Dermis microvascular lymphatic vessel endothelial cell (primary cell): ENCODE results near the gene SHISA4. TPM values are rescaled to one million over a fixed set of nuclear protein-coding genes. Genes with fewer than 3 reads are reported as not detected.
A peak's percentile ranks its signal among the peaks of the same experiment; 100 is the strongest.

ENCODE experiments used
- DNase-seq, 2 donors: peaks; one replicate each; pipeline versions ENCODE4 v3.0.0 to v3.0.0-alpha.2; 2010; ENCODE audit warnings: low read depth in 2 of 2
- total RNA-seq: library from RNA; depleted of rRNA; stranded (reverse); fragments of >200 nt; gene quantifications from 2 replicates; pipeline ENCODE4 v1.2.1, GENCODE V29; 2014

The SHISA4 gene
- total RNA-seq, 1 donor from 2014 or later, result 6.2 TPM

DNA sequence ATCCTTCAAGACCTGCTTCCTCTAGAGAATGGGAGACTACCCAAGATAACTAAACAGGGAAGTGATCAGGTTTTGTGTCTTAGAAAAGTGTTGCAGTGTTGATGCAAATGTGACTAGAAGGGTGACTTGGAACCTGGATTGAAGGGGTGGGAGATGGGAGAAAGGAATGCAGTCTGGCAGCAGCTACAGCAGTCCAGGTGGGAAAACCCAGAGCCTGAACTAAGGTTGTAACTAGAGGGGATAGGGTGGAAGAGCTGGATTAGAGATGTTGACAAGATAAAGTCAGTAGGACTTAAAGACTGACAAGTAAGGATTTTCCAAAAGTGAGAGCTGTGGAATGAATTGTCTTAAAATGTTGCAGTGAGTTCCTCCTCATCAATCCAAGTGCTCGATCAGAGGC is 7.1 kb upstream of the SHISA4 start:
- no peak for DNase-seq

- no peak for DNase-seq
These were observed 6.0 kb upstream of the SHISA4 start for GRCh38 chr1:201882665-201883132.

GRCh38 chr1:201883266-201883665 is 5.4 kb upstream of the SHISA4 start:
- no peak for DNase-seq

DNA sequence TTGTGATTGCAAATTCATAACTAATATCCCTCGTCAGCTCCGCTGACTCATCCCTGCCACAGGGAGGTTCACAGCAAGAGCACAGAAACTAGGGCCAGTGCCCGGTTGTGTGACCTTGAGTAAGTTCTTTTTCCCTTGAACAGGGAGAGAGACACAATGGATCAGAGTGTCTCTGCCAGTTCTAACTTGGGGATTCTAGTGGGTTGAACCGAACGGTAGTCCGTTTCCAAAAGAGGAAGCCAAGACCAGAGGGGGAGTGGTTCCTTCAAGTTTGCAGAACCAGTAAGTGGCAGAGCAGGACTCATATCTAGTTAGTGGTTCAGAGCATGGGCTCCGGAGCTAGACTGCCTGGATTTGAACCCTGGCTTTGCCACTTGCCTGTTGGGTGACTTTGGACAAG is 4.9 kb upstream of the SHISA4 start:
- DNase-seq, result peak in 1 of 2 donors; percentile 48

DNA sequence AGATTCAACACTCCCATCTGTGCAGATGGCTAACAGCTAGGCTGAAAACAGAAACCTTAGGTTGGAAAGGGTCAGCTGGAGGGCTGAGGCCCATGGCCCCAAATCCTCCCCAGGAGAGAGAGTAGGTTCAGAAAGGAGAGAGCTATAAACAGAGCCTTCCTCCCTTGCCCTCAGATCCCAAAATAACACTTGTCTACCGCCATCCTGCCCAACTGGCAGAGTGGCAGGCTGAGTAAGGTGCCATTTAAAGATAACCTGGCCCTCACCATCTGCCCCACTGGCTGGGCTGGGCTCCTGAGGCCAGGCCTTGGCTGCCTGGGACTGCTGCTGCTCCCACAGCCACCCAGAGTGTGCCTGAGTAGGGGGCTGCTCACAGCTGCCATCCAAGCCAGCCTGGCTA is 4.3 kb upstream of the SHISA4 start:
- no peak for DNase-seq

DNA sequence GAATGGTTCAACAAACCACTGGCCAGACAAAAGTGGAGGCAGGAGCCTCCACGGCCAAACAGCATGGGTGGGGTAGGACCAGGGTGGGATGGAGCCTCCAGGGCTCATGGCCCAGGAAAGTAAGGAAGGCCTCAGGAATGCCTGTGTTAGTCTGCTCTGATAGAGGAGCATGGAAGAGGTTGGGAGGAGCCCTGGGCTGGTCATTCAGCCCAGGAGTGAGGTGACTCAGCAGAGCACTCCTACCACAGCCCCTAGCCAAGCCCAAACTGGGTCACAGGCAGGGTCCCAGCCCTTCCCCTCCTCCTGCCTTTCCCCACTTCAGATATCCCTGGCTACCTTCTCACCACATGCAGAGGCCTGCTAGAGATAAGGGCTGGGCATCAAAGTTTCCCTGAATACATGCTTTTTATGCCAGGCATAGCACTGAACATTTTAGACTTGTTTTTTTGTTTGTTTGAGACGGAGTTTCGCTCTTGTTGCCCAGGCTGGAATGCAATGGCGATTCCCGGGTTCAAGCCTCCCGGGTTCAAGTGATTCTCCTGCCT is 3.1 kb upstream of the SHISA4 start:
- DNase-seq, result no peak

- no peak for DNase-seq
These were observed 2.4 kb upstream of the SHISA4 start for GRCh38 chr1:201886103-201886885.

DNA sequence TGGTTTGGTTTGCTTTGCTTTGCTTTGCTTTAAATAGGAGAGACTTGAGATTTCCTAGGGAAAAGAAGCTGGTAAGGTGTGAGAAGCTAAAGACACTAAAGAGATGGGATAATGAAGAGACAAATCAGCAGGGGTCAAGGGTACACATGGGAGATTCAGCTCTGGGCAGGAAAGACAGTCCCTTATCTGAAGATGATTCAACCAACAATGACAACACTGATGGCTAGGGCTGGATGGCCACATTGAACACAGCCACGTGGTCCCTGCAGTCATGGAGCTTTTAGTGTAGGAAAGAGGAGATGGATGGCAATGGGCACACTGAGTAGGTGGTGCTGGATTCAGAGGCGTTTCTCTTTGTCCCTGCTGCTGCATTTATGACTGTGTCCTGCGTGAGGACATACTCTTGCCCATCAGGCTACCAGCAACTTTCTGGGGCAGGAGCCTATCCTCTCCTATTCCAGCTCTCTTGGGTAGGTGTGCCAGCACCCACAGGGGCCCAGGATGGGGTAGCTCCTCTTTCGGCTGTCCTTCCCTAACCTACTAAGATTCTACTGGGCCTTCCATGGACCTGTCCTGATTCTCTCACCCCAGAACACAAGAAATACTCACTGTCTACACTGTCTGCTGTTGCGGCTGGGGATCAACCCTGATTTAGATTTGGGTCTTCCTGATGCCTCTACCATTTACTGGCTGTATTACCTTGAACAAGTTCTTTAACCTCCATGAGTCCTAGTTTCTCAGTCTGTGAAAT is 1.4 kb upstream of the SHISA4 start:
- no peak for DNase-seq

GRCh38 chr1:201889090-201889968 is 631 bp downstream of the SHISA4 start:
- DNase-seq, result no peak

GRCh38 chr1:201890223-201890622 is 1.5 kb downstream of the SHISA4 start:
- no peak for DNase-seq

GRCh38 chr1:201890806-201891450 is 2.2 kb downstream of the SHISA4 start:
- no peak for DNase-seq

DNA sequence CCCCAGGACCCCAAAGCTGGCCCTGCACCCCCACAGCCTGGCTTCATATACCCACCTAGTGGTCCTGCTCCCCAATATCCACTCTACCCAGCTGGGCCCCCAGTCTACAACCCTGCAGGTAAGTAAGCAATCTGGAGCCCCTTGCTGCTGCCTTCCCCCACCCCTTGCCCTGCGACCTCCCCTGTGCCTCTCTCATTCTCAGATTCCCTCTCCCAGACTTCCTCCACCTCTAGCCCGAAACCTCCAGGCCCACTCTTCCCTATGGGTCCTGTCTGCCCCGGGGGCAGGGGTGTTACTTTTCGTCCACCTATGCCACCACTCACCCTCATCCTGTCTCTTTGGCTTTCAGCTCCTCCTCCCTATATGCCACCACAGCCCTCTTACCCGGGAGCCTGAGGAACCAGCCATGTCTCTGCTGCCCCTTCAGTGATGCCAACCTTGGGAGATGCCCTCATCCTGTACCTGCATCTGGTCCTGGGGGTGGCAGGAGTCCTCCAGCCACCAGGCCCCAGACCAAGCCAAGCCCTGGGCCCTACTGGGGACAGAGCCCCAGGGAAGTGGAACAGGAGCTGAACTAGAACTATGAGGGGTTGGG is 2.9 kb downstream of the SHISA4 start:
- DNase-seq, result no peak

DNA sequence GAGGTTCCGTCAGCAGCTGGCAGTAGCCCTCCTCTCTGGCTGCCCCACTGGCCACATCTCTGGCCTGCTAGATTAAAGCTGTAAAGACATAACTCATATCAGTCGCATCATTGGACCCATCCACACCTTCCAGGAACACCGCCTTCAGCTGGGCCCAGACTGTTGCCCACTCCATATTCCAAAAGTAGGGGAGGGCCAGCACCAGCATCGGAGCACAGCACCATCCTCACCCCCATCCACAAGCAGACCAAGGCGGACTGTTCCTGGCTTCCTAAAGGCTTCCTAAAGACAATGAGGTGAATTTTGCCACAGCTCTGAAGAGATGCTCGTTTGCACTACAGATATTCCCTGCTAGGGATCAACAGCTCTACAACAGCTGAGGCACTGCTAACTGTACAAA is 3.5 kb downstream of the SHISA4 start:
- no peak for DNase-seq

DNA sequence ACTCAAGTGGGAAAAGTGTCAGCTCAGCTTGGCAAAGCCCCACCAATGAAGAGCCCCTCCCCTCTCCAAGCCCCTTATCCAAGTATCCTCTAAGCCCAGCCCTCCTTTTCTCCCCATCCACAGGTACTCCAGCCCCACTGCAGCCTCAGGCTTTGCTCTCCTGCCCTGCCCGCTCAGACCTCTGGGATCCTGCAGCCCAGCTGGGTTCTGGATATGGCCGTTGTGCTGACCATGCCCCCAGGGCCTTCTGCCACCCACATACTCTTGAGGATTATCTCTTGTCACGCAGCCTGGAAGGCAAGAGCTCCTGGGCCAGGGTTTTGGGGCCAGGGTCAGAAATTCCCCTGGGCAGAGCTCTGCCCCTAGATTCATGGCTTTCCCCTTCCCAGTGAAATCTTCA is 4.7 kb downstream of the SHISA4 start:
- no peak for DNase-seq

GRCh38 chr1:201894343-201895119 is 5.8 kb downstream of the SHISA4 start:
- no peak for DNase-seq

GRCh38 chr1:201895120-201895665 is 6.5 kb downstream of the SHISA4 start:
- no peak for DNase-seq

- DNase-seq, result peak; percentile 81 to 91
These were observed 7.5 kb downstream of the SHISA4 start for GRCh38 chr1:201895913-201896807.

- peak in 1 of 2 donors; percentile 32 for DNase-seq
These were observed 8.3 kb downstream of the SHISA4 start for GRCh38 chr1:201896951-201897391.
